HAP-1 (cell line): Measurements from ENCODE around the gene SLC6A20.
"Not testable (repeated sequence)": the region's sequence is repeated elsewhere in the genome, so short reads cannot be mapped to it uniquely, and the experiment has no call there.

Experiments
- DNase-seq, 2 experiments: peaks; one replicate each; pipeline ENCODE4 v3.0.0-alpha.2; 2016 to 2020; ENCODE audit warnings: low spot score in 2 of 2
- H3K27me3 ChIP-seq: fragments of 250-450 bp; sonication (Bioruptor Pico); 2 replicates; pipeline ENCODE4 v1.5.1; 2020; ENCODE audit warnings: low read depth, mild to moderate bottlenecking, moderate library complexity
- H3K36me3 ChIP-seq: fragments of 250-450 bp; sonication (Bioruptor Pico); replicated peaks from 2 replicates; pipeline ENCODE4 v1.5.1; 2020; ENCODE audit warnings: mild to moderate bottlenecking
- H3K4me1 ChIP-seq: fragments of 250-450 bp; sonication (Bioruptor Pico); 2 replicates; pipeline ENCODE4 v1.5.1; 2020; ENCODE audit warnings: mild to moderate bottlenecking
- H3K4me3 ChIP-seq: fragments of 250-450 bp; sonication (Bioruptor Pico); 2 replicates; pipeline ENCODE4 v1.5.1; 2020; ENCODE audit warnings: mild to moderate bottlenecking, moderate library complexity
- H3K9me3 ChIP-seq: fragments of 250-450 bp; sonication (Bioruptor Pico); 2 replicates; pipeline ENCODE4 v1.5.1; 2020; ENCODE audit warnings: mild to moderate bottlenecking, moderate library complexity
- in situ Hi-C: fragments of 300-500 bp; cut with MboI; formaldehyde crosslinking; loops from 3 replicates; pipeline ENCODE4 v1.14.3; 2020; ENCODE audit warnings: low sequenced_read_pairs, inconsistent platforms, mixed read lengths

SLC6A20 gene

GRCh38 chr3:45771831-45772230, 24.5 kb downstream of the SLC6A20 start:
- no peak overlapping the region for H3K4me3 ChIP-seq
- H3K4me1 ChIP-seq: no peaks in the 10 kb centered on the region
- no peak for DNase-seq
- no peaks in the 10 kb centered on the region for H3K36me3 ChIP-seq
- peaks cover 13% of the 10 kb centered on the region for H3K27me3 ChIP-seq
- no peaks in the 10 kb centered on the region for H3K9me3 ChIP-seq
- in situ Hi-C loops: no loop called here

GRCh38 chr3:45771166-45771775, 25.1 kb downstream of the SLC6A20 start:
- no peak for DNase-seq
- Histone ChIP-seq H3K9me3 (no peaks in the 10 kb centered on the region), H3K4me1 (no peaks in the 10 kb centered on the region), H3K27me3 (peaks cover 13% of the 10 kb centered on the region), H3K4me3 (no peak overlapping the region), H3K36me3 (no peaks in the 10 kb centered on the region)
- in situ Hi-C loops: no loop called here

- in situ Hi-C loops: no loop called here
- Histone ChIP-seq H3K27me3 (peaks cover 13% of the 10 kb centered on the region), H3K36me3 (no peaks in the 10 kb centered on the region), H3K9me3 (no peaks in the 10 kb centered on the region), H3K4me1 (no peaks in the 10 kb centered on the region), H3K4me3 (no peak overlapping the region)
- no peak for DNase-seq
These were observed 30.4 kb downstream of the SLC6A20 start for GRCh38 chr3:45765958-45766357.

- H3K27me3 ChIP-seq: peaks cover 13% of the 10 kb centered on the region
- H3K9me3 ChIP-seq: no peaks in the 10 kb centered on the region
- H3K36me3 ChIP-seq: no peaks in the 10 kb centered on the region
- in situ Hi-C loops: no loop called here
- no peaks in the 10 kb centered on the region for H3K4me1 ChIP-seq
- no peak for DNase-seq
- H3K4me3 ChIP-seq: no peak overlapping the region
These were observed 31.0 kb downstream of the SLC6A20 start for GRCh38 chr3:45765266-45765851.

GRCh38 chr3:45763303-45763675, 33.0 kb downstream of the SLC6A20 start:
- H3K27me3 ChIP-seq: peaks cover 4% of the 10 kb centered on the region; the same call in 1 of the 2 replicates
- DNase-seq: no peak
- in situ Hi-C loops: no loop called here

GRCh38 chr3:45762647-45763302, 33.6 kb downstream of the SLC6A20 start:
- DNase-seq: no peak
- in situ Hi-C loops: no loop called here

More at GRCh38 chr3:45763303-45763675, 33.0 kb downstream of the SLC6A20 start:
- Histone ChIP-seq H3K36me3 (no peaks in the 10 kb centered on the region), H3K9me3 (no peaks in the 10 kb centered on the region), H3K4me1 (no peaks in the 10 kb centered on the region), H3K4me3 (no peak overlapping the region)

GRCh38 chr3:45761831-45762230, 34.5 kb downstream of the SLC6A20 start:
- no peaks in the 10 kb centered on the region for H3K4me1 ChIP-seq
- no peaks in the 10 kb centered on the region for H3K36me3 ChIP-seq
- in situ Hi-C loops: no loop called here
- no peak overlapping the region for H3K4me3 ChIP-seq
- H3K27me3 ChIP-seq: no peaks in the 10 kb centered on the region
- H3K9me3 ChIP-seq: no peaks in the 10 kb centered on the region
- no peak for DNase-seq

More at GRCh38 chr3:45762647-45763302, 33.6 kb downstream of the SLC6A20 start:
- Histone ChIP-seq H3K4me3 (no peak overlapping the region), H3K4me1 (no peaks in the 10 kb centered on the region), H3K9me3 (no peaks in the 10 kb centered on the region), H3K27me3 (no peaks in the 10 kb centered on the region), H3K36me3 (no peaks in the 10 kb centered on the region)

GRCh38 chr3:45760878-45761711, 35.2 kb downstream of the SLC6A20 start:
- H3K36me3 ChIP-seq: no peaks in the 10 kb centered on the region
- H3K4me1 ChIP-seq: no peaks in the 10 kb centered on the region
- DNase-seq: peak; percentile 68 to 73
- H3K4me3 ChIP-seq: no peak overlapping the region
- in situ Hi-C loops: no loop called here
- no peaks in the 10 kb centered on the region for H3K9me3 ChIP-seq
- no peaks in the 10 kb centered on the region for H3K27me3 ChIP-seq

- no peaks in the 10 kb centered on the region for H3K4me1 ChIP-seq
- no peaks in the 10 kb centered on the region for H3K36me3 ChIP-seq
- DNase-seq: no peak
- H3K4me3 ChIP-seq: no peak overlapping the region
- H3K27me3 ChIP-seq: no peaks in the 10 kb centered on the region
- in situ Hi-C loops: no loop called here
- no peaks in the 10 kb centered on the region for H3K9me3 ChIP-seq
These were observed 36.5 kb downstream of the SLC6A20 start for GRCh38 chr3:45759851-45760250.

GRCh38 chr3:45758871-45759270, 37.5 kb downstream of the SLC6A20 start:
- DNase-seq: no peak
- Histone ChIP-seq H3K4me1 (no peaks in the 10 kb centered on the region), H3K4me3 (no peak overlapping the region), H3K36me3 (no peaks in the 10 kb centered on the region), H3K9me3 (no peaks in the 10 kb centered on the region), H3K27me3 (no peaks in the 10 kb centered on the region)
- in situ Hi-C loops: no loop called here

- DNase-seq, H3K27me3 ChIP-seq, H3K36me3 ChIP-seq, H3K4me1 ChIP-seq, H3K9me3 ChIP-seq, H3K4me3 ChIP-seq, in situ Hi-C loops: not testable (repeated sequence)
These were observed 39.2 kb downstream of the SLC6A20 start for GRCh38 chr3:45757141-45757540.

GRCh38 chr3:45756055-45756454, 40.3 kb downstream of the SLC6A20 start:
- H3K9me3 ChIP-seq: no peaks in the 10 kb centered on the region

GRCh38 chr3:45754461-45754860, 41.9 kb downstream of the SLC6A20 start:
- Histone ChIP-seq H3K36me3 (no peaks in the 10 kb centered on the region), H3K9me3 (no peaks in the 10 kb centered on the region), H3K4me1 (no peaks in the 10 kb centered on the region), H3K4me3 (no peak overlapping the region), H3K27me3 (no peaks in the 10 kb centered on the region)
- in situ Hi-C loops: no loop called here
- DNase-seq: no peak

More at GRCh38 chr3:45756055-45756454, 40.3 kb downstream of the SLC6A20 start:
- Histone ChIP-seq H3K36me3 (no peaks in the 10 kb centered on the region), H3K27me3 (no peaks in the 10 kb centered on the region), H3K4me1 (no peaks in the 10 kb centered on the region), H3K4me3 (no peak overlapping the region)
- in situ Hi-C loops: no loop called here
- DNase-seq: no peak

- Histone ChIP-seq H3K4me1 (no peaks in the 10 kb centered on the region), H3K4me3 (no peak overlapping the region), H3K27me3 (no peaks in the 10 kb centered on the region), H3K9me3 (no peaks in the 10 kb centered on the region), H3K36me3 (no peaks in the 10 kb centered on the region)
- in situ Hi-C loops: no loop called here
- no peak for DNase-seq
These were observed 43.2 kb downstream of the SLC6A20 start for GRCh38 chr3:45753095-45753494.
